ENCODE data around the gene ITGA5.

GRCh38 chr12:54395545-54395944, 23.5 kb downstream of the ITGA5 start:
- TF ChIP-seq CTCF (optimal IDR thresholded peaks at IDR 0.05 in 1 of 3, IDR thresholded peaks at IDR 0.05 in 1 of 3, conservative IDR thresholded peaks at IDR 0.05 in 1 of 3; ENCODE audit: extremely low read depth in 1 of 3, insufficient read depth in 2 of 3, low read length in 3 of 3): no peak
- no peak for TF ChIP-seq EZH2 (IDR thresholded peaks at IDR 0.05; ENCODE audit: low read length)
